Karpas-422 (cell line): ENCODE data around the gene CYS1. TPM values are rescaled to one million over a fixed set of nuclear protein-coding genes. Genes with fewer than 3 reads are reported as not detected.

Experiments
- DNase-seq: peaks from one replicate; pipeline ENCODE4 v3.0.0-alpha.2; 2015
- H2AFZ ChIP-seq: fragments of 200-600 bp; sonication (generic); 2 replicates; pipeline ENCODE4 v1.6.1; 2014; ENCODE audit warnings: antibody characterized with exemption, low read length, mixed read lengths
- H3K27ac ChIP-seq: fragments of 200-600 bp; sonication (generic); 2 replicates; pipeline ENCODE4 v1.5.1; 2014; ENCODE audit warnings: mild to moderate bottlenecking, low read length, moderate library complexity
- H3K27me3 ChIP-seq: fragments of 200-600 bp; sonication (generic); 2 replicates; pipeline ENCODE4 v1.6.1; 2014; ENCODE audit warnings: low read length, mixed read lengths
- H3K36me3 ChIP-seq: fragments of 200-600 bp; sonication (generic); 2 replicates; pipeline ENCODE4 v1.6.1; 2014; ENCODE audit warnings: low read length, mixed read lengths; ENCODE audit not compliant: insufficient read depth
- H3K4me1 ChIP-seq: fragments of 200-600 bp; sonication (generic); 2 replicates; pipeline ENCODE4 v1.6.1; 2014; ENCODE audit warnings: mild to moderate bottlenecking, low read length, mixed read lengths
- H3K4me2 ChIP-seq: fragments of 200-600 bp; sonication (generic); 2 replicates; pipeline ENCODE4 v1.6.1; 2014; ENCODE audit warnings: low read length, low read depth, mild to moderate bottlenecking; ENCODE audit not compliant: poor library complexity, severe bottlenecking
- H3K4me3 ChIP-seq: fragments of 200-600 bp; sonication (generic); 2 replicates; pipeline ENCODE4 v1.5.1; 2014; ENCODE audit warnings: mild to moderate bottlenecking, antibody characterized with exemption, low read length, mixed read lengths
- H3K79me2 ChIP-seq: fragments of 200-600 bp; sonication (generic); 2 replicates; pipeline ENCODE4 v1.6.1; 2014; ENCODE audit warnings: mild to moderate bottlenecking, low read length, mixed read lengths
- H3K9ac ChIP-seq: fragments of 200-600 bp; sonication (generic); 2 replicates; pipeline ENCODE4 v1.6.0; 2014; ENCODE audit warnings: low read length
- H3K9me2 ChIP-seq: fragments of 200-600 bp; sonication (generic), shearing (Covaris generic); replicated peaks from 2 replicates; pipeline ENCODE4 v1.6.0; 2014; ENCODE audit warnings: mild to moderate bottlenecking, low read length, moderate library complexity; ENCODE audit not compliant: insufficient read depth
- H3K9me3 ChIP-seq: fragments of 300-700, 200-600 bp; sonication (generic); 2 replicates; pipeline ENCODE4 v1.6.1; 2014; ENCODE audit warnings: low read length, mixed read lengths
- H4K20me1 ChIP-seq: fragments of 200-600 bp; sonication (generic); 2 replicates; pipeline ENCODE4 v1.6.1; 2014; ENCODE audit warnings: mild to moderate bottlenecking, antibody characterized with exemption, low read length, low read depth; ENCODE audit not compliant: insufficient read depth
- total RNA-seq: library from RNA; depleted of rRNA; stranded (reverse); fragments of >200 nt; shearing (Covaris generic); gene quantifications from 2 replicates; pipeline ENCODE4 v1.2.3, GENCODE V29; 2014; ENCODE audit warnings: low replicate concordance

Gene CYS1
- total RNA-seq, 1 experiment from 2014 or later, result not detected

- Histone ChIP-seq H2AFZ (no peak overlapping the region), H3K4me2 (no peak overlapping the region), H3K27me3 (no peaks in the 10 kb centered on the region), H4K20me1 (no peaks in the 10 kb centered on the region), H3K4me3 (no peak overlapping the region), H3K9me3 (no peaks in the 10 kb centered on the region), H3K4me1 (no peaks in the 10 kb centered on the region), H3K27ac (no peak overlapping the region), H3K9ac (no peak overlapping the region), H3K79me2 (no peaks in the 10 kb centered on the region), H3K9me2 (no peaks in the 10 kb centered on the region), H3K36me3 (no peaks in the 10 kb centered on the region)
- no peak for DNase-seq
Observed at GRCh38 chr2:10046931-10047330, 33.3 kb downstream of the CYS1 start.

DNA sequence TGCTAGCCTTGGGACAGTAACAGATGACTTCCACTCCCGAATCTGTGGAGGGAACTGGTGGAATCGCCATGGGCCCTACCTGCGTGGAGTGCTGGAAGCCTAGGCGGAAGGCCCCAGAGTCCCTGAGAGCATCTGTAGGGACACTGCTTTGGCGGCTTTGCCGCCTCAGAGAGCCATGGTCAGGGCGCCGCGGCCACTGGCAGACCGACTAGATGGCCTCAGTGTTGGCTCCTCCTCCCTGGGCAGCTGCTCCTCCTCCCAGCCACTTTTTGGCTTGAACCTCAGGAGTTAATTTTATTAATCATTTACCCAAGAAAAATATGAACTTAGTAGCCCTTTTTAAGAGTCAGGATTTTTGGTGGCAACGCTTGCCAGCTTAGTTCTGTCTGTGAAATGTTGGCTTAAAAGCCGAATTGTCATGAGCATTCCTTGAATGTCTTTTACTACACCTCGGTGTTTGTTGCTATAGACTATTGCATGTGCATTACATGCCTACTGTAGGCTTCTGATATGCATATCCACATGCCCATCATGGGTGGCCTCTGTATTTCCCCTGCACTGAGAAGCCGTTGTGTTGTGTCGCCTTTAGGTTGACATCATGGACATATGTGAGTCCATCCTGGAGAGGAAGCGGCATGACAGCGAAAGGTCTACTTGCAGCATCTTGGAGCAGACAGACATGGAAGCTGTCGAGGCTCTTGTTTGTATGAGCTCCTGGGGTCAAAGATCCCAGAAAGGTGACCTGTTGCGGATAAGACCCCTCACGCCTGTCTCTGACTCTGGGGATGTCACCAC, 34.5 kb downstream of the CYS1 start:
- Histone ChIP-seq H4K20me1 (no peaks in the 10 kb centered on the region), H2AFZ (no peak overlapping the region)

GRCh38 chr2:10043906-10044601, 36.2 kb downstream of the CYS1 start:
- Histone ChIP-seq H3K36me3 (no peaks in the 10 kb centered on the region), H3K9ac (no peak overlapping the region), H3K79me2 (no peaks in the 10 kb centered on the region), H3K4me2 (no peak overlapping the region), H3K27me3 (no peaks in the 10 kb centered on the region), H2AFZ (no peak overlapping the region), H3K9me3 (no peaks in the 10 kb centered on the region), H3K27ac (no peak overlapping the region), H3K9me2 (no peaks in the 10 kb centered on the region), H3K4me1 (no peaks in the 10 kb centered on the region), H4K20me1 (no peaks in the 10 kb centered on the region), H3K4me3 (no peak overlapping the region)
- no peak for DNase-seq

More for the DNA sequence above, 34.5 kb downstream of the CYS1 start:
- Histone ChIP-seq H3K4me1 (no peaks in the 10 kb centered on the region), H3K27me3 (no peaks in the 10 kb centered on the region), H3K79me2 (no peaks in the 10 kb centered on the region), H3K9me3 (no peaks in the 10 kb centered on the region), H3K9ac (no peak overlapping the region), H3K27ac (no peak overlapping the region), H3K36me3 (no peaks in the 10 kb centered on the region), H3K4me3 (no peak overlapping the region), H3K9me2 (no peaks in the 10 kb centered on the region), H3K4me2 (no peak overlapping the region)
- no peak for DNase-seq

DNA sequence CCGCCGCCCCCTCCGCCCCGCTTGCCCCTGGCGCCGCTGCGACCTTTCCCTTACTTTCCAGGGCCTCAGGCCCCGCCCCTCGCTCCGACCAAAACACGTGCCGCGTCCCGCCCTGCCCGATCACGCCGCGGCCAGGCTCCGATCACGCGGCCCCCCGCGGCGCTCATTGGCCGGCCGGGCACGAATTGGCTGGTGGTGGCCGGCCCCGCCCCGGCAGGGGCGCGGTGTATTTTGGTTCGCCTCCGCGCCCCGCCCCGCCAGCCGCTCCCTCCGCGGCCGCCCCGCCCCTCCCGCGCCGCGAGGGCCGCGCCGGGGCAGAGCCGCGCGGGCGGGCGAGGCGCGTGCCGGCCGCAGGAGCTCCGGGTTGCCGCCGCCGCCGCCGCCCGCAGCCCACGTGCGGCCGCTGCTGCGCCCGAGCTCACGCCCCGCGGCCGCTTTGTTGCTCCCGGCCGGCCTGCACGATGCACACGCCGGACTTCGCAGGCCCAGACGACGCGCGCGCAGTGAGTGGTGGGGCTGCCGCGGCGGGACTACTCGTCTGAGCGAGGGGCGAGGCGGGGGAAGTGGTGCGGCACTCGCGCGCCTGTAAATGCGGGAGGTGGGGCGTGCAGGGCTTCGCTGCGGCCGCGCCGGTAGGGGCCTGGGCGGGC, 36.8 kb downstream of the CYS1 start, which contains the start of gene KLF11:
Gene KLF11 (plus strand): TSS at position 295 of the 650 bp plus-strand sequence. CDS start 167 bp downstream, at position 462.
- H3K27me3 ChIP-seq, result no peaks in the 10 kb centered on the region
- H3K4me3 ChIP-seq, result no peak within 1 kb of the TSS
- no peak within 1 kb of the TSS for H3K9ac ChIP-seq
- no peaks in the 10 kb centered on the region for H3K9me2 ChIP-seq
- H3K27ac ChIP-seq, result no peak within 1 kb of the TSS
- H3K79me2 ChIP-seq, result no peaks in the 10 kb centered on the region
- no peaks in the 10 kb centered on the region for H3K36me3 ChIP-seq
- H2AFZ ChIP-seq, result no peak within 1 kb of the TSS
- H3K4me1 ChIP-seq, result no peaks in the 10 kb centered on the region
- H3K4me2 ChIP-seq, result no peak within 1 kb of the TSS
- H3K9me3 ChIP-seq, result no peaks in the 10 kb centered on the region
- H4K20me1 ChIP-seq, result no peaks in the 10 kb centered on the region
- no peak for DNase-seq

DNA sequence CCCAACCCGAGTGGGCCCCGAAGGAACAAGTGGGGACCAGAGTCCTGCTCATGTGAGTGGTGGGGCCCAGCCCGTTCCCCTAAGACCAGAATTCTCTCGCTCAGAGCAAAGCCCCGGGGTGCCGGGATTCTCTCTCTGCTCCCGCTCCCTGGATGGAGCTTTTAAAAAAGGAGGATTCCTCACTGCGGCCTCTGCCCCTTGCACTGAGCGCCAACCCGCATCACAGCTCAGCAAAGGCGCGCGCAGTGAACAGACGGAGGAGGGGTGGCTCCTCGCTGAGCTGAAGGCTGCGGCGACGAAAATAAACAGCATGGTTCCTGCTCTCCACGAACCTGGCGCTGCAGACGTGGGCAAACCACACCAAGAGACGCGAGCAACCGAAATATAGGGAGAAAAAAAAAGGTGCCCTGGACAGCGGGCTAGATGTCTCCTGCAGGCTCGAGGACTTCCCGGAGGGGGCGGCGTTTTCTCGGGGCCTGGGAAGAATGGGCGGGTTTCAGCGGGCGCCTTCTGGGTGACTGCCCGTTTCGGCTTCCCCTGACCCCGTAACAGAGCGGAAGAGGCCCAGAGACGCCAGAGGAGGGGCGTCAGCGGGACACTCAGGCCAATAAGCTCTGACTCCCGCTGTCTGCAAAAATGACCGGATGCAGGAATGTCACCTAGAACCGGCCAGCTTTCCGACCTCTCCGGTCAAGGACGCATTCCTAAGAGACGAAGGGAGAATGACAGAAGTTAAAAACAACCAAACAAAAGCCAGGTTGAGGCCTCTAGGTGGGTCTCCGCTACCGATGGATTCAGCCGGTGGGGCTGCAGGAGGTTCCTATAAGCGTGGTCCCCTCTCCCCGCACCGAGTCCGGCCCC, 37.7 kb downstream of the CYS1 start:
- no peak overlapping the region for H3K9ac ChIP-seq
- no peaks in the 10 kb centered on the region for H3K36me3 ChIP-seq
- no peak for DNase-seq
- H3K4me3 ChIP-seq, result no peak overlapping the region
- no peaks in the 10 kb centered on the region for H3K9me3 ChIP-seq
- no peak overlapping the region for H2AFZ ChIP-seq
- H3K27me3 ChIP-seq, result no peaks in the 10 kb centered on the region
- no peaks in the 10 kb centered on the region for H4K20me1 ChIP-seq
- no peaks in the 10 kb centered on the region for H3K9me2 ChIP-seq
- H3K4me2 ChIP-seq, result no peak overlapping the region
- no peak overlapping the region for H3K27ac ChIP-seq
- H3K4me1 ChIP-seq, result no peaks in the 10 kb centered on the region
- H3K79me2 ChIP-seq, result no peaks in the 10 kb centered on the region

GRCh38 chr2:10041711-10042110, 38.5 kb downstream of the CYS1 start:
- DNase-seq, result no peak
- H3K4me3 ChIP-seq, result no peak overlapping the region
- H3K79me2 ChIP-seq, result no peaks in the 10 kb centered on the region
- no peaks in the 10 kb centered on the region for H3K27me3 ChIP-seq
- H3K9me3 ChIP-seq, result no peaks in the 10 kb centered on the region
- H3K9me2 ChIP-seq, result no peaks in the 10 kb centered on the region
- H3K27ac ChIP-seq, result no peak overlapping the region
- no peaks in the 10 kb centered on the region for H3K4me1 ChIP-seq
- no peak overlapping the region for H3K9ac ChIP-seq
- no peaks in the 10 kb centered on the region for H3K36me3 ChIP-seq
- H4K20me1 ChIP-seq, result no peaks in the 10 kb centered on the region
- no peak overlapping the region for H3K4me2 ChIP-seq
- H2AFZ ChIP-seq, result no peak overlapping the region

GRCh38 chr2:10039658-10040410, 40.4 kb downstream of the CYS1 start:
- H4K20me1 ChIP-seq, result no peaks in the 10 kb centered on the region
- no peak overlapping the region for H3K4me2 ChIP-seq
- no peak overlapping the region for H2AFZ ChIP-seq
- no peaks in the 10 kb centered on the region for H3K27me3 ChIP-seq
- H3K27ac ChIP-seq, result no peak overlapping the region
- no peak for DNase-seq
- no peak overlapping the region for H3K4me3 ChIP-seq
- H3K4me1 ChIP-seq, result no peaks in the 10 kb centered on the region
- no peaks in the 10 kb centered on the region for H3K9me3 ChIP-seq
- H3K36me3 ChIP-seq, result no peaks in the 10 kb centered on the region
- no peaks in the 10 kb centered on the region for H3K79me2 ChIP-seq
- no peak overlapping the region for H3K9ac ChIP-seq
- H3K9me2 ChIP-seq, result no peaks in the 10 kb centered on the region
